IMR-90 (cell line): ENCODE measurements around the gene GCLC. TPM values are rescaled to one million over a fixed set of nuclear protein-coding genes. Genes with fewer than 3 reads are reported as not detected.

Source experiments
- ATAC-seq: fragments of 200-7000 bp; cut with Tn5 transposase; 2 replicates; pipeline ENCODE4 v1.9.1; 2020; ENCODE audit warnings: low read depth, mild to moderate bottlenecking, moderate library complexity
- BruUV-seq: library from RNA; stranded (reverse); fragments of 400-500 nt; replicated peaks from 2 replicates; lab custom pipeline; 2021; lab: Mats Ljungman, UMichigan
- CTCF ChIA-PET: fragments of 300-600 bp; formaldehyde crosslinking; extraction: SDS; loops from one replicate; lab custom pipeline; 2021; ENCODE audit warnings: antibody characterized with exemption; lab: Yijun Ruan, JAX
- POLR2A ChIA-PET: fragments of 300-600 bp; sonication (Branson Sonifier 250); formaldehyde crosslinking; loops from one replicate; lab custom pipeline; 2022; ENCODE audit warnings: antibody characterized with exemption; ENCODE audit not compliant: unreplicated experiment; lab: Charles Lee
- DNase-seq: peaks from one replicate; pipeline ENCODE4 v3.0.0; 2013
- H2AFZ ChIP-seq: replicated peaks from 2 replicates; pipeline ENCODE3; 2013; ENCODE audit warnings: low read length, mild to moderate bottlenecking; ENCODE audit not compliant: poor library complexity
- H2AK5ac ChIP-seq: 2 replicates; pipeline ENCODE4 v1.6.1; 2013; ENCODE audit warnings: low read depth, low read length, inconsistent platforms
- H2AK9ac ChIP-seq: replicated peaks from 2 replicates; pipeline ENCODE3; 2013; ENCODE audit warnings: mild to moderate bottlenecking, low read depth, low read length, moderate library complexity; ENCODE audit not compliant: poor library complexity
- H2BK120ac ChIP-seq: 2 replicates; pipeline ENCODE4 v1.6.1; 2013; ENCODE audit warnings: low read depth, low read length, inconsistent platforms
- H2BK15ac ChIP-seq: 3 replicates; pipeline ENCODE4 v1.6.1; 2013; ENCODE audit warnings: low read depth, low read length, inconsistent platforms
- H2BK20ac ChIP-seq: 2 replicates; pipeline ENCODE4 v1.6.1; 2013; ENCODE audit warnings: low read depth, mild to moderate bottlenecking, inconsistent platforms, low read length, moderate library complexity
- H2BK5ac ChIP-seq: 2 replicates; pipeline ENCODE4 v1.6.1; 2013; ENCODE audit warnings: mild to moderate bottlenecking, low read depth, low read length, inconsistent platforms; ENCODE audit not compliant: poor library complexity, severe bottlenecking
- H3K14ac ChIP-seq: replicated peaks from 2 replicates; pipeline ENCODE4 v1.6.1; 2013; ENCODE audit warnings: low read depth, low read length, inconsistent platforms
- H3K18ac ChIP-seq: 2 replicates; pipeline ENCODE4 v1.6.1; 2013; ENCODE audit warnings: low read depth, low read length, control low read depth
- H3K23ac ChIP-seq: 2 replicates; pipeline ENCODE4 v1.6.1; 2013; ENCODE audit warnings: low read depth, low read length, inconsistent platforms
- H3K27ac ChIP-seq: 2 replicates; pipeline ENCODE4 v1.5.1; 2013; ENCODE audit warnings: mild to moderate bottlenecking, control low read depth, low read length; ENCODE audit not compliant: insufficient read depth
- H3K27me3 ChIP-seq: 2 replicates; pipeline ENCODE4 v1.6.1; 2013; ENCODE audit warnings: low read length; ENCODE audit not compliant: control insufficient read depth, insufficient read depth
- H3K36me3 ChIP-seq: 2 replicates; pipeline ENCODE4 v1.6.1; 2013; ENCODE audit warnings: low read length, mixed read lengths; ENCODE audit not compliant: control insufficient read depth, insufficient read depth
- H3K4ac ChIP-seq: 2 replicates; pipeline ENCODE4 v1.6.1; 2013; ENCODE audit warnings: low read depth, low read length, inconsistent platforms
- H3K4me1 ChIP-seq: 2 replicates; pipeline ENCODE4 v1.6.1; 2013; ENCODE audit warnings: low read length, mixed read lengths; ENCODE audit not compliant: control insufficient read depth, insufficient read depth
- H3K4me2 ChIP-seq: 2 replicates; pipeline ENCODE4 v1.6.1; 2013; ENCODE audit warnings: low read depth, mild to moderate bottlenecking, control low read depth, low read length, moderate library complexity
- H3K4me3 ChIP-seq: 2 replicates; pipeline ENCODE4 v1.5.1; 2013; ENCODE audit warnings: low read depth, mild to moderate bottlenecking, control low read depth, low read length, moderate library complexity; ENCODE audit not compliant: insufficient read depth
- H3K56ac ChIP-seq: 2 replicates; pipeline ENCODE4 v1.6.1; 2013; ENCODE audit warnings: low read length, inconsistent platforms; ENCODE audit not compliant: insufficient read depth; ENCODE audit errors: extremely low read depth
- H3K79me1 ChIP-seq, 2 experiments: 2 replicates each; pipeline ENCODE4 v1.6.1; 2013; ENCODE audit warnings: low read length in 2 of 2, inconsistent platforms in 1 of 2, low read depth in 1 of 2
- H3K9ac ChIP-seq: 2 replicates; pipeline ENCODE4 v1.6.1; 2013; ENCODE audit warnings: low read depth, low read length, control low read depth
- H3K9me1 ChIP-seq: 2 replicates; pipeline ENCODE4 v1.6.1; 2013; ENCODE audit warnings: low read length, inconsistent platforms; ENCODE audit not compliant: insufficient read depth
- H3K9me3 ChIP-seq: 2 replicates; pipeline ENCODE4 v1.6.1; 2013; ENCODE audit warnings: low read length; ENCODE audit not compliant: control insufficient read depth, insufficient read depth
- H4K20me1 ChIP-seq: 2 replicates; pipeline ENCODE4 v1.6.1; 2013; ENCODE audit warnings: low read length, inconsistent platforms; ENCODE audit not compliant: insufficient read depth
- H4K5ac ChIP-seq: 2 replicates; pipeline ENCODE4 v1.6.1; 2013; ENCODE audit warnings: mild to moderate bottlenecking, low read depth, low read length, control low read depth
- H4K8ac ChIP-seq, 2 experiments: 2 replicates each; pipeline ENCODE4 v1.6.1; 2013; ENCODE audit warnings: low read depth in 2 of 2, low read length in 2 of 2, control low read depth in 1 of 2, inconsistent platforms in 1 of 2
- H4K91ac ChIP-seq: 2 replicates; pipeline ENCODE4 v1.6.1; 2013; ENCODE audit warnings: low read depth, low read length, inconsistent platforms; ENCODE audit not compliant: insufficient read depth
- MXI1 ChIP-seq: IDR thresholded peaks from 2 replicates; pipeline ENCODE4 v1.6.1; 2012; ENCODE audit warnings: low read depth, mild to moderate bottlenecking, low read length, moderate library complexity, borderline replicate concordance
- RAD21 ChIP-seq: IDR thresholded peaks from 2 replicates; pipeline ENCODE4 v1.6.1; 2012; ENCODE audit warnings: low read length, improper control_type of control experiment
- SMC3 ChIP-seq: fragments of 150-350 bp; IDR thresholded peaks from 2 replicates; pipeline ENCODE4 v1.6.1; 2016; ENCODE audit warnings: low read depth, mild to moderate bottlenecking, antibody characterized with exemption, low read length, moderate library complexity
- WGBS, 2 experiments: methylation state at CpG; one replicate each; pipeline versions ENCODE4 v1.1.5 to v1.1.7; 2013; ENCODE audit warnings: missing lambda C conversion rate in 2 of 2; ENCODE audit not compliant: insufficient read length in 1 of 2; ENCODE audit errors: extremely low coverage in 2 of 2; 5-methylcytosine and 5-hydroxymethylcytosine counted together
- dilution Hi-C: fragments of 300-500 bp; cut with HindIII; formaldehyde crosslinking; loops from one replicate; pipeline ENCODE4 v1.14.3; 2018; ENCODE audit warnings: low sequenced_read_pairs; ENCODE audit not compliant: unreplicated experiment
- in situ Hi-C: fragments of 300-500 bp; cut with MboI; formaldehyde crosslinking; loops from 3 replicates; pipeline ENCODE4 v1.14.3; 2019; ENCODE audit warnings: low sequenced_read_pairs, inconsistent platforms, mixed read lengths
- intact Hi-C: fragments of 100-400 bp; cut with micrococcal nuclease; formaldehyde crosslinking; loops from 2 replicates; pipeline ENCODE4 v1.10.0; 2022
- polyA plus RNA-seq, 3 experiments: library from polyadenylated mRNA; depleted of rRNA; stranded (reverse); fragments of >200 nt; gene quantifications; 2 replicates each; pipeline ENCODE4 v1.2.3, GENCODE V29; 2012; ENCODE audit warnings: low replicate concordance in 1 of 3
- total RNA-seq: library from RNA; depleted of rRNA; stranded (reverse); fragments of >200 nt; gene quantifications from 2 replicates; pipeline ENCODE4 v1.2.3, GENCODE V29; 2012

Gene GCLC
- total and polyA plus RNA-seq, 2 of the 4 experiments (the other 2 are of a cell fraction): 14.2 to 24.2 TPM

- Histone ChIP-seq H3K4ac (peak overlapping the region; percentile 86; the same call in 1 of the 2 replicates), H4K91ac (no peak overlapping the region), H3K4me2 (peak overlapping the region; percentile 64), H3K27me3 (no peaks in the 10 kb centered on the region), H4K5ac (no peak overlapping the region), H3K23ac (no peak overlapping the region), H2BK20ac (no peak overlapping the region), H3K56ac (no peak overlapping the region), H3K18ac (0 out of 2 replicates have a peak overlapping the region, but pooled peaks have one; percentile 69), H4K8ac (peak overlapping the region; percentile 22 to 73; a peak in 1 of 4 replicates), H2AFZ (no peak overlapping the region), H2BK5ac (peak overlapping the region; percentile 91), H3K4me3 (no peak overlapping the region), H3K4me1 (peaks cover 15% of the 10 kb centered on the region), H2BK15ac (no peak overlapping the region), H3K27ac (peak overlapping the region; percentile 83), H2AK5ac (no peak overlapping the region), H3K79me1 (peaks cover 14 to 44% of the 10 kb centered on the region in 2 experiments), H3K9ac (no peak overlapping the region), H2BK120ac (0 out of 2 replicates have a peak overlapping the region, but pooled peaks have one; percentile 83), H4K20me1 (no peaks in the 10 kb centered on the region), H3K9me1 (peaks cover 9% of the 10 kb centered on the region), H2AK9ac (no peak overlapping the region), H3K14ac (0 out of 2 replicates have a peak overlapping the region, but pooled peaks have one; percentile 80), H3K36me3 (peaks cover 7% of the 10 kb centered on the region), H3K9me3 (no peaks in the 10 kb centered on the region)
- dilution Hi-C loops (no loop called here), intact Hi-C loops (no loop called here), in situ Hi-C loops (no loop called here)
- TF ChIP-seq RAD21: no peak
- no peak for TF ChIP-seq MXI1
- no peak for TF ChIP-seq SMC3
- WGBS, 2 experiments: no CpG with 5 or more reads among the region's 1 CpG
- POLR2A ChIA-PET: no interaction called here
- no TSS peak for BruUV-seq
- ATAC-seq (peak; percentile 86), DNase-seq (peak; percentile 72)
- CTCF ChIA-PET: interaction anchor here (1.1 to 2.0 kb wide), 2 partner anchors 11 to 127 kb away, joined by 3 to 9 read pairs; no protein-coding TSS in a partner anchor
Measured at GRCh38 chr6:53524455-53524815, 20.5 kb downstream of the GCLC start.
